ENCODE measurements around the gene CHMP5.

The CHMP5 gene

GRCh38 chr9:33318781-33319180, 53.9 kb downstream of the CHMP5 start:
- Histone ChIP-seq H3K4me2 (ENCODE audit: low read length) (no peak overlapping the region), H3K79me2 (ENCODE audit: control insufficient read depth, insufficient read depth, low read length, poor library complexity) (no peaks in the 10 kb centered on the region), H3K27me3 (ENCODE audit: insufficient read depth, low read length) (no peaks in the 10 kb centered on the region), H3K4me3 (ENCODE audit: low read depth, low read length) (no peak overlapping the region), H3K14ac (ENCODE audit: low read length) (no peak overlapping the region), H3K36me3 (ENCODE audit: control insufficient read depth in 1 of 2, insufficient read depth in 2 of 2, low read length in 2 of 2) (peaks cover 44% of the 10 kb centered on the region in 2 experiments), H2AFZ (ENCODE audit: insufficient read depth, low read length, poor library complexity) (no peak overlapping the region), H4K12ac (ENCODE audit: low read depth, low read length) (no peak overlapping the region), H3K9ac (ENCODE audit: low read length) (no peak overlapping the region), H3K4ac (ENCODE audit: low read depth, low read length) (no peak overlapping the region), H2AK5ac (ENCODE audit: low read length) (no peak overlapping the region), H3K18ac (ENCODE audit: low read length) (no peak overlapping the region), H3K23ac (ENCODE audit: low read length) (no peak overlapping the region), H2BK5ac (ENCODE audit: low read depth, low read length, poor library complexity) (no peak overlapping the region), H3K27ac (ENCODE audit: low read depth, low read length) (no peak overlapping the region), H2BK120ac (ENCODE audit: insufficient read depth, low read length, poor library complexity) (no peak overlapping the region), H4K8ac (ENCODE audit: low read depth, low read length) (no peak overlapping the region), H3K9me3 (ENCODE audit: insufficient read depth, low read depth, low read length) (peaks cover 1% of the 10 kb centered on the region), H4K91ac (ENCODE audit: low read depth, low read length) (no peak overlapping the region), H3K4me1 (ENCODE audit: control insufficient read depth in 1 of 2, insufficient read depth in 2 of 2, low read length in 2 of 2) (no peaks in the 10 kb centered on the region), H3K79me1 (ENCODE audit: low read length) (no peaks in the 10 kb centered on the region), H2BK12ac (ENCODE audit: low read length) (no peak overlapping the region)
- whole genome bisulfite sequencing (ENCODE audit: extremely low coverage, insufficient coverage, insufficient read length), result no CpG with 5 or more reads among the region's 8 CpGs
- DNase-seq, result no peak

GRCh38 chr9:33320230-33320567, 55.4 kb downstream of the CHMP5 start:
- no peak overlapping the region for H4K8ac ChIP-seq (ENCODE audit: low read depth, low read length)
- H3K4me2 ChIP-seq (ENCODE audit: low read length), result no peak overlapping the region
- H2BK12ac ChIP-seq (ENCODE audit: low read length), result no peak overlapping the region
- no peak overlapping the region for H3K4me3 ChIP-seq (ENCODE audit: low read depth, low read length)
- no peak overlapping the region for H4K91ac ChIP-seq (ENCODE audit: low read depth, low read length)
- no peaks in the 10 kb centered on the region for H3K79me1 ChIP-seq (ENCODE audit: low read length)
- H3K23ac ChIP-seq (ENCODE audit: low read length), result no peak overlapping the region
- WGBS (ENCODE audit: extremely low coverage, insufficient coverage, insufficient read length), result no CpG with 5 or more reads among the region's 1 CpG
- H3K27me3 ChIP-seq (ENCODE audit: insufficient read depth, low read length), result no peaks in the 10 kb centered on the region
- no peaks in the 10 kb centered on the region for H3K4me1 ChIP-seq (ENCODE audit: control insufficient read depth in 1 of 2, insufficient read depth in 2 of 2, low read length in 2 of 2)
- H2BK120ac ChIP-seq (ENCODE audit: insufficient read depth, low read length, poor library complexity), result no peak overlapping the region
- peaks cover 1% of the 10 kb centered on the region for H3K9me3 ChIP-seq (ENCODE audit: insufficient read depth, low read depth, low read length)
- H3K4ac ChIP-seq (ENCODE audit: low read depth, low read length), result no peak overlapping the region
- no peaks in the 10 kb centered on the region for H3K79me2 ChIP-seq (ENCODE audit: control insufficient read depth, insufficient read depth, low read length, poor library complexity)
- H3K36me3 ChIP-seq (ENCODE audit: control insufficient read depth in 1 of 2, insufficient read depth in 2 of 2, low read length in 2 of 2), result peaks cover 38 to 41% of the 10 kb centered on the region in 2 experiments
- no peak overlapping the region for H4K12ac ChIP-seq (ENCODE audit: low read depth, low read length)
- H3K27ac ChIP-seq (ENCODE audit: low read depth, low read length), result no peak overlapping the region
- no peak overlapping the region for H2BK5ac ChIP-seq (ENCODE audit: low read depth, low read length, poor library complexity)
- no peak overlapping the region for H3K9ac ChIP-seq (ENCODE audit: low read length)
- H2AFZ ChIP-seq (ENCODE audit: insufficient read depth, low read length, poor library complexity), result no peak overlapping the region
- no peak overlapping the region for H3K18ac ChIP-seq (ENCODE audit: low read length)
- H2AK5ac ChIP-seq (ENCODE audit: low read length), result no peak overlapping the region
- DNase-seq, result no peak
- H3K14ac ChIP-seq (ENCODE audit: low read length), result no peak overlapping the region

DNA sequence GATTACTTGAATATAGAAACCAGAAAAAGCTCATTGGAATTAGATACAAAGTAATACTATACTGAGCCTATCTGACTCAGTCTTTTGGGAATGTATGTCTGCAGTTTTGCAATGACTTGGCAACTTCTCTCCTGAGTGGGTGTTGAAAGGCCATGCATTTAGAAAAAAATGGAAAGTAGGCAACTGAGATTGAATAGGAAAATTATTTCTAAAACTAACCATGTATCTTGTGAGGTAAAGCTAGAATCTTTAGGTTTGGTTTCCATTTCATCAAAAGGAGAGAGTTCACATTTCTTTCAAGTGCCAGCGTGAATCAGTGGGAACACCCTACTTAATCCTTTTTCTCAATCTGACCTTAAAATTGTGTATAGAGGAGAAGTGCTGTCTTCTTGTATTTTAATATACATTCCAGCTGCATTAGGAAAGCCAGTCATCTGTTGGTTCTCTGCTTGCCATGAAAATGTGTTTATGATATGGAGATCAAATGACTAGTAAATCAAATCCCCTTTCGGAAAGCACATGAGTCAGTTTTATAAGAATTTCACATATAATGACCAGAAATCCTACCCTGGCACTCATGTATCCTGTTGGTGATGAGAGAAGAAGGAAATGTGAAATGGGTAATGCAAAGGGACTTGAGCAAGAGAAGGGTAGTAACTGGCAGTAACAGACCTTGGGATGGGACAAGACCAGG, 55.9 kb downstream of the CHMP5 start:
- no peak overlapping the region for H4K12ac ChIP-seq (ENCODE audit: low read depth, low read length)
- H3K4ac ChIP-seq (ENCODE audit: low read depth, low read length), result no peak overlapping the region
- no peak overlapping the region for H2BK120ac ChIP-seq (ENCODE audit: insufficient read depth, low read length, poor library complexity)
- H3K9ac ChIP-seq (ENCODE audit: low read length), result no peak overlapping the region
- H2AK5ac ChIP-seq (ENCODE audit: low read length), result no peak overlapping the region
- H3K18ac ChIP-seq (ENCODE audit: low read length), result no peak overlapping the region
- H2AFZ ChIP-seq (ENCODE audit: insufficient read depth, low read length, poor library complexity), result no peak overlapping the region
- H3K27me3 ChIP-seq (ENCODE audit: insufficient read depth, low read length), result no peaks in the 10 kb centered on the region
- no peak overlapping the region for H2BK12ac ChIP-seq (ENCODE audit: low read length)
- peak; percentile 40 to 72 for DNase-seq
- H3K36me3 ChIP-seq (ENCODE audit: control insufficient read depth in 1 of 2, insufficient read depth in 2 of 2, low read length in 2 of 2), result peaks cover 35 to 38% of the 10 kb centered on the region in 2 experiments
- no peaks in the 10 kb centered on the region for H3K4me1 ChIP-seq (ENCODE audit: control insufficient read depth in 1 of 2, insufficient read depth in 2 of 2, low read length in 2 of 2)
- no peak overlapping the region for H3K27ac ChIP-seq (ENCODE audit: low read depth, low read length)
- no peak overlapping the region for H2BK5ac ChIP-seq (ENCODE audit: low read depth, low read length, poor library complexity)
- no peak overlapping the region for H3K4me2 ChIP-seq (ENCODE audit: low read length)
- H3K9me3 ChIP-seq (ENCODE audit: insufficient read depth, low read depth, low read length), result peaks cover 1% of the 10 kb centered on the region
- no peak overlapping the region for H4K91ac ChIP-seq (ENCODE audit: low read depth, low read length)
- no CpG with 5 or more reads among the region's 2 CpGs for WGBS (ENCODE audit: extremely low coverage, insufficient coverage, insufficient read length)
- no peak overlapping the region for H3K23ac ChIP-seq (ENCODE audit: low read length)
- no peaks in the 10 kb centered on the region for H3K79me2 ChIP-seq (ENCODE audit: control insufficient read depth, insufficient read depth, low read length, poor library complexity)
- H3K79me1 ChIP-seq (ENCODE audit: low read length), result no peaks in the 10 kb centered on the region
- no peak overlapping the region for H3K4me3 ChIP-seq (ENCODE audit: low read depth, low read length)
- H4K8ac ChIP-seq (ENCODE audit: low read depth, low read length), result no peak overlapping the region
- no peak overlapping the region for H3K14ac ChIP-seq (ENCODE audit: low read length)

- Histone ChIP-seq H2BK5ac (ENCODE audit: low read depth, low read length, poor library complexity) (no peak overlapping the region), H3K79me2 (ENCODE audit: control insufficient read depth, insufficient read depth, low read length, poor library complexity) (no peaks in the 10 kb centered on the region), H3K4ac (ENCODE audit: low read depth, low read length) (no peak overlapping the region), H3K9ac (ENCODE audit: low read length) (no peak overlapping the region), H3K27ac (ENCODE audit: low read depth, low read length) (no peak overlapping the region), H3K4me1 (ENCODE audit: control insufficient read depth in 1 of 2, insufficient read depth in 2 of 2, low read length in 2 of 2) (no peaks in the 10 kb centered on the region), H3K23ac (ENCODE audit: low read length) (no peak overlapping the region), H4K91ac (ENCODE audit: low read depth, low read length) (no peak overlapping the region), H2BK120ac (ENCODE audit: insufficient read depth, low read length, poor library complexity) (no peak overlapping the region), H3K18ac (ENCODE audit: low read length) (no peak overlapping the region), H2AK5ac (ENCODE audit: low read length) (no peak overlapping the region), H4K12ac (ENCODE audit: low read depth, low read length) (no peak overlapping the region), H3K27me3 (ENCODE audit: insufficient read depth, low read length) (no peaks in the 10 kb centered on the region), H3K9me3 (ENCODE audit: insufficient read depth, low read depth, low read length) (no peaks in the 10 kb centered on the region), H3K4me3 (ENCODE audit: low read depth, low read length) (no peak overlapping the region), H4K8ac (ENCODE audit: low read depth, low read length) (no peak overlapping the region), H3K4me2 (ENCODE audit: low read length) (no peak overlapping the region), H3K14ac (ENCODE audit: low read length) (no peak overlapping the region), H2AFZ (ENCODE audit: insufficient read depth, low read length, poor library complexity) (no peak overlapping the region), H3K36me3 (ENCODE audit: control insufficient read depth in 1 of 2, insufficient read depth in 2 of 2, low read length in 2 of 2) (peaks cover 14 to 25% of the 10 kb centered on the region in 2 experiments), H2BK12ac (ENCODE audit: low read length) (no peak overlapping the region), H3K79me1 (ENCODE audit: low read length) (no peaks in the 10 kb centered on the region)
- WGBS (ENCODE audit: extremely low coverage, insufficient coverage, insufficient read length), result no CpG with 5 or more reads among the region's 4 CpGs
- peak; percentile 47 to 51 for DNase-seq
Observed at GRCh38 chr9:33329117-33329563, 64.3 kb downstream of the CHMP5 start.
